ENCODE results near the gene ZNF205. TPM values are rescaled to one million over a fixed set of nuclear protein-coding genes. Genes with fewer than 3 reads are reported as not detected.
A peak's percentile ranks its signal among the peaks of the same experiment; 100 is the strongest.
"Not testable (repeated sequence)": the region's sequence is repeated elsewhere in the genome, so short reads cannot be mapped to it uniquely, and the experiment has no call there.

Gene ZNF205
- total RNA-seq, 1 donor from 2014 or later: 12.3 TPM

- DNase-seq (ENCODE audit: low spot score): peak; percentile 82
- peak; percentile 29 for ATAC-seq
- intact Hi-C loops (cut with DNase I): no loop called here
These were observed 45.0 kb downstream of the ZNF205 start for GRCh38 chr16:3157229-3158025.

- DNase-seq (ENCODE audit: low spot score) (peak; percentile 66), ATAC-seq (peak; percentile 36)
- intact Hi-C loops (cut with DNase I): no loop called here
These were observed 45.7 kb downstream of the ZNF205 start for GRCh38 chr16:3158026-3158509.

- intact Hi-C loops (cut with DNase I): no loop called here
- peak; percentile 91 for DNase-seq (ENCODE audit: low spot score)
- peak; percentile 93 for ATAC-seq
These were observed 46.3 kb downstream of the ZNF205 start for GRCh38 chr16:3158510-3159314.

- intact Hi-C loops (cut with DNase I): loop anchor here (10.0 kb wide), 1 partner anchor 107 kb away; no protein-coding TSS in a partner anchor
- no peak for ATAC-seq
- peak; percentile 54 for DNase-seq (ENCODE audit: low spot score)
These were observed 49.0 kb downstream of the ZNF205 start for GRCh38 chr16:3161235-3162018.

GRCh38 chr16:3164121-3164991 is 52.0 kb downstream of the ZNF205 start:
- intact Hi-C loops (cut with DNase I): loop anchor here (10.0 kb wide), 1 partner anchor 110 kb away; no protein-coding TSS in a partner anchor
- no peak for ATAC-seq
- no peak for DNase-seq (ENCODE audit: low spot score)

GRCh38 chr16:3165111-3165822 is 52.9 kb downstream of the ZNF205 start:
- DNase-seq (ENCODE audit: low spot score): no peak
- ATAC-seq: no peak
- intact Hi-C loops (cut with DNase I): loop anchor here (10.0 kb wide), 1 partner anchor 110 kb away; no protein-coding TSS in a partner anchor

GRCh38 chr16:3166505-3166886 is 54.1 kb downstream of the ZNF205 start:
- DNase-seq (ENCODE audit: low spot score): no peak
- ATAC-seq: no peak
- intact Hi-C loops (cut with DNase I): loop anchor here (10.0 kb wide), 1 partner anchor 112 kb away; no protein-coding TSS in a partner anchor

- not testable (repeated sequence) for DNase-seq (ENCODE audit: low spot score); ATAC-seq
- intact Hi-C loops (cut with DNase I): loop anchor here (10.0 kb wide), 1 partner anchor 114 kb away; no protein-coding TSS in a partner anchor
These were observed 56.3 kb downstream of the ZNF205 start for GRCh38 chr16:3168729-3169128.

Other genes starting within 250 kb of the ZNF205 start
- 17.7 TPM for gene FLYWCH2, start 229.4 kb upstream of the ZNF205 start, total RNA-seq
- gene FLYWCH1, start 200.7 kb upstream of the ZNF205 start, total RNA-seq: 72.5 TPM
- gene KREMEN2, start 148.3 kb upstream of the ZNF205 start, total RNA-seq: not detected
- 6.6 TPM for gene PAQR4, start 143.2 kb upstream of the ZNF205 start, total RNA-seq
- gene PKMYT1, start 132.1 kb upstream of the ZNF205 start, total RNA-seq: 1.9 TPM
- 0.53 TPM for gene CLDN9, start 99.7 kb upstream of the ZNF205 start, total RNA-seq
- not detected for gene CLDN6, start 94.4 kb upstream of the ZNF205 start, total RNA-seq
- 13.6 TPM for gene TNFRSF12A, start 92.2 kb upstream of the ZNF205 start, total RNA-seq
- gene HCFC1R1, start 88.6 kb upstream of the ZNF205 start, total RNA-seq: 65.9 TPM
- gene THOC6, start 88.6 kb upstream of the ZNF205 start, total RNA-seq: 13.6 TPM
- 0.22 TPM for gene BICDL2, start 75.6 kb upstream of the ZNF205 start, total RNA-seq
- 9.1 TPM for gene MMP25, start 66.0 kb upstream of the ZNF205 start, total RNA-seq
- gene IL32, start 46.9 kb upstream of the ZNF205 start, total RNA-seq: 32.6 TPM
- gene ZSCAN10, start 13.3 kb upstream of the ZNF205 start, total RNA-seq: not detected
- gene ZNF213, start 22.4 kb downstream of the ZNF205 start, total RNA-seq: 9.0 TPM
- not detected for gene OR1F1, start 75.6 kb downstream of the ZNF205 start, total RNA-seq
- gene ZNF200, start 122.6 kb downstream of the ZNF205 start, total RNA-seq: 7.4 TPM
- gene MEFV, start 144.0 kb downstream of the ZNF205 start, total RNA-seq: 3.0 TPM
- gene ZNF263, start 170.9 kb downstream of the ZNF205 start, total RNA-seq: 31.4 TPM
- gene TIGD7, start 192.8 kb downstream of the ZNF205 start, total RNA-seq: 9.9 TPM
- gene ZNF75A, start 192.9 kb downstream of the ZNF205 start, total RNA-seq: 33.8 TPM
- gene OR2C1, start 243.3 kb downstream of the ZNF205 start, total RNA-seq: 0.40 TPM